ENCODE results near the gene NAA25.

NAA25 gene

DNA sequence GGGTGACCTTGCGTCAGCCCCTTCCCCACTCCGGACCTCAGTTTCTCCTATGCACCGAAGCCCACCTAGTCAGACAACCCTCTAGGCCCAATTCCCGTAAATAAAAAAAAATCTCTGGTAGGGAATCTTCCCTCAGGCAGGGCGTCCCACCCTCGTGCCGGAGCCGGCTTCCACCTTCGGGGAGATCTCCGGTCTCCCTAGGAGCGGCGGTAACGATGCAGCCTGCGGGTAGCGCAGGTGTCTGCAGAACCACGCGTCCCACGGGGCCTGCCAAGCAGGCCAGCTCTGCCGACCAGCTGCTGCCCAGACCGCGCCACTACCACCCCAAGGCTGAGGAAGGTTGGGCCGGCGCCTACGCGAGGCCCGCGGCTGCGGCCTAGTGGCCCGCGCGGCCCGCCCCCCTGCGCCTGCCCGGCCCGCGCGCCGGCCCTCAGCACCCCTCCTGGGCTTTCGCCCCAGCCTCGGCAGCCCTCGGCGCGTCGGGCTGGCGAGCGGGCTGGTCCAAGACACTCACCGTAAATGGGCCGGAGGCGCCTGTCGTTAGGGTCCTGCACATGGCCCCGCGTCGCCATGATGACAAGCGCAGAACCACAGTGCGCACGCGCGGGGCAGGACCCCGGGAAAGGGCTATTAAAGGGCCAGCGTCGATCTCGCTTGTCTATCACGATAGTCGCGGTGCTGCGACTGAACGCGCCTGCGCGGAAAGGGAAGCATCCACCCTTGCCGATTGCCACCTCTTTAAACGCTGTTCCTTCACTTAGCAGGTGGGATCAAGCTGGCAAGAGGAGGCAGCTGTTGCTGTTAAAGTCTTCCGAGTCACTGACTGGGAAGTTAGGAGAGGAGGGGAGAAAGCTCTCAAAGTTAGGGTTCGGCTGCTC, at the start of gene NAA25:
NAA25 (minus strand) TSS at position 582 of the 878 bp plus-strand sequence; CDS start at position 572, 10 bp downstream.
- DNase-seq: peak; percentile 64 to 70

DNA sequence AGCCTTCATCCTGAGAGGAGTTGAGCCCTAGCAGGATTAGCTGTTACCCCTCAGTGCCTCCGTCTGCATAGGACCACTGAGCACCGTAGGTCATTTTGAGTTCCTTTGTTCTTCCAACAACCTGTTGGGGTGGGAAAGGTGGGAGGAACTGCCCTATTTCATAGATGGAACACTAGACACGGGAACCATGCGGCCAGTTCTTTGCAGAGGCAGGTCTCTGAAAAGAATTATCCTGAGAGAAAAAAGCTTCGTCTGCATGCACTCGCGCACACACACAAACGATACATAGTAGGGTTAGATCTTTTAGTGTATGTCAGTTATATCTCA, 45.3 kb upstream of the NAA25 start:
- DNase-seq: no peak

DNA sequence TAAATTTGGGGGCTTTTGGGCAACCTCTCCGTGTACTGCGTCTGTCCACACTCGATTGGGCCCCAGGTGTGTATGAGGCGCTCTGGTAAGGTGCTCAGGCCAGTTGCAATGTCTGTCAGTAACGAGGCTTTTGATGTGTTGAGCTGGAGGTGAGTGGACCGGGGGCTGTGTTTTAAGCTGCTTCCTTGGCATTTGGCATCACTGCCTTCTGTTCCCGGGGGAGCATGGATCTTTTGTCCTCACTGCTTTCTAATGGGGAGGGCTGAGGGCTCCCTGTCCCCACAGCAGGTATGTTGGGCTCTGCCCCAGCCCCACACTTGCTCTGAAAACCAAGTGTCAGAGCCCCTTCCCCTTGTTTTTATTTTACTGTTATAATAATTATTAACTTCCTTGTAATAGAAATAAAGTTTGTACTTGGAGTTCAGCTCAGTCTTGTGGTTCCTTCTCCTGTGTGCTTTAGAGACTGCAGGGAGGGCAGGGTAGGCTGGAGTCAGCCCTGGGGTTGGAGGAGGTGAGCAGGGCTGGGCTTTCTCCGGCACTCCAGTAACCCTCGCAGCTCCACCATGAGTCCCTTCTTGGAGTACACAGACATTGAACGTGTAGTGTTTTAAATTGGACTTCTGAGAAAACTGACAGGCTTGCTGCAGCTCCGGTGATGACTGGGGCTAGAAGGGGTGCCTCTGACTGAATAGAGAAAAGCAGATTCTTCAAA, 44.8 kb upstream of the NAA25 start:
- no peak for DNase-seq

DNA sequence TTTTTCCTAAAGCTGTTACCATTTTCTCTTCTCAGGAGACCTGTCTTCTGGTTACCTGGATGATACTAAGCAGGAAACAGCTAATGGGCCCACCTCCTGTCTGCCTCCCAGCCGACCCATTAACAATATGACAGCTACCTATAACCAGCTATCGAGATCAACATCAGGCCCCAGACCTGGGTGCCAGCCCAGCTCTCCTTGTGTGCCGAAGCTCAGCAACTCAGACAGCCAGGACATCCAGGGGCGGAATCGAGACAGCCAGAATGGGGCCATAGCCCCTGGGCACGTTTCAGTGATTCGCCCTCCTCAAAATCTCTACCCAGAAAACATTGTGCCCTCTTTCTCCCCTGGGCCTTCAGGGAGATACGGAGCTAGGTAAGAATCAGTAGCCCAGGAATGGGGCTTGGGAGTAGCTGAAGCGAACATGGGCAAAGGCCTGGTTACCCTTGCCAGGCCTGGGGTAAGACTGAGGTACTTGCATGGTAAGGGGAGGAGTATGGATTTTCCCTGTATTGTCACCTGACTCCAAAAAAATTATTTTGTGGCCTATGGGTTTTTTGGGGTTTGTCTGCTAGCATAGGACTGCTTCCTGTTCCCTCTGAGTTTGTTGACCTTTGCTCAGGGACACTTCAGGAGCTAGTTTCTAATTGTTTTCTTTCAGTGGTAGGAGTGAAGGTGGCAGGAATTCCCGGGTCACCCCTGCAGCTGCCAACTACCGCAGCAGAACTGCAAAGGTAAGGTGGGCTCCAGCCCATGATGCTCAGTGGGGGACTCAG, 43.4 kb upstream of the NAA25 start:
- no peak for DNase-seq

DNA sequence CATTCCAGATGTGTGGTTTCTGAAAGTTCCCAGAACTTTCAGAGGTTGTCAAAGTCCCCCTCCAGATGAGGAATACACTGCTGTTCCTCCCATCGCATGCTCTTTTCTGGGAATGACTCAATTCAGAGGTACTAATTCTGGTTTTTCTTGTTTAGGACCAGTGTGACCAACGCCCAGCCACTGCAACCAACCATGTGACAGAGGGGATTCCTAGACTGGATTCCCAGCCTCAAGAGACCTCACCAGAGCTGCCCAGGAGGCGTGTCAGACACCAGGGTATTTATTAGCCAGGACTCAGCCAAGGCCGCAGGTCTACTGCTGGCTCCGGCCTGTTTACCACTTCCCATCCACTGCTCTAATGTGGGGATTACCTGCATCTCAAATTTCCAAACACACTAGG, 41.0 kb upstream of the NAA25 start:
- no peak for DNase-seq

DNA sequence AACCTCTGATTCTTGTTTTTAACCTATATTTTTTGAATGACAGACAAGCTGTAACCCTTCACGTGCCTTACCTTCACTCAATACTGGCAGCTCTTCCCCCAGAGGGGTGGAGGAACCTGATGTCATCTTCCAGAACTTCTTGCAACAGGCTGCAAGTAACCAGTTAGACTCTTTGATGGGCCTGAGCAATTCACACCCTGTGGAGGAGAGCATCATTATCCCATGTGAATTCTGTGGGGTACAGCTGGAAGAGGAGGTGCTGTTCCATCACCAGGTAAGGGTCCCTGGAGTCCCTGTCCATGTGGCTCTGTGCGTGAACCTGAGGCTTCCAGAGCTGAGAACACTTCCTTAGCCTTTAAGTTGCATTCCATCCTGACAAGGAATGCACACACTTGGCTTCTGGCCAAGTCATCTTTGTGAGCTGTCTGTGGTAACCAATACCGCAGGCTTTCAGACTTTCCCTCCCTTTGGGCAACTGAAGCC, 39.5 kb upstream of the NAA25 start:
- no peak for DNase-seq

DNA sequence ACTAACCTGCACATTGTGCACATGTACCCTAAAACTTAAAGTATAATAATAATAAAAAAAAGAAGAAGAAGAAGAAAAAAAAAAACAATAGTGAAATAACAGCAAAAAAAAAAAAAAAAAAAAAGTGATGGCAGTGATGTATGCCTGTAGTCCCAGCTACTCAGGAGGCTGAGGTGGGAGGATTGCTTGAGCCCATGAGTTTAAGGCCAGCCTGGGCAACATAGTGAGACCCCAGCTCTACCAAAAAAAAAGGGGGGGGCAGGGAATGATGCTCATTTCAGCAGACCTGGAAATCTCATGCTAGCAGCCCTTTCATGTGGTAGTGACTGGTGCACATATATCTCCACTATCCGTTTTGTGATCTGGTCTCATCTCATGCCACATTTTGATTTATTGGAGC, 37.5 kb upstream of the NAA25 start:
- no peak for DNase-seq

DNA sequence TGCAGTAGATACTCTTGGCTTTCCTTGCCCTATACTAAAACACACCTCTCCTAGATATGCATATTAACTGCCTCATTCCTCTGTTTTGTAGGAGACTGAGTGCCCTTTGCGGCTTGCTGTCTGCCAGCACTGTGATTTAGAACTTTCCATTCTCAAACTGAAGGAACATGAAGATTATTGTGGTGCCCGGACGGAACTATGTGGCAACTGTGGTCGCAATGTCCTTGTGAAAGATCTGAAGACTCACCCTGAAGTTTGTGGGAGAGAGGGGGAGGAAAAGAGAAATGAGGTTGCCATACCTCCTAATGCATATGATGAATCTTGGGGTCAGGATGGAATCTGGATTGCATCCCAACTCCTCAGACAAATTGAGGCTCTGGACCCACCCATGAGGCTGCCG, 32.1 kb upstream of the NAA25 start:
- peak in 1 of 2 experiments; percentile 22 for DNase-seq

DNA sequence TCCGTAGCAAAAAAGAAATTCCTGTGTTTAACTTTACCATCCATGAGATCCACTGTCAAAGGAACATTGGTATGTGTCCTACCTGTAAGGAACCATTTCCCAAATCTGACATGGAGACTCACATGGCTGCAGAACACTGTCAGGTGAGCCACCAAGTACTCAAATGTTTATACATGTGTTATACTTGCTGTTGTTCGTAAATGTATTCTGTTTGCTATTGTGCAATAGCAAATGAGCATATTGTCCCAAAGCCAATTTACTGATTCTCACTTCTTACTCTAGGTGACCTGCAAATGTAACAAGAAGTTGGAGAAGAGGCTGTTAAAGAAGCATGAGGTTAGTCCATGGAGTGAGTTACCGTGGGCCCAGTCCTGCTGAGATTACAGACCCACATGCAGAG, 26.1 kb upstream of the NAA25 start:
- no peak for DNase-seq

DNA sequence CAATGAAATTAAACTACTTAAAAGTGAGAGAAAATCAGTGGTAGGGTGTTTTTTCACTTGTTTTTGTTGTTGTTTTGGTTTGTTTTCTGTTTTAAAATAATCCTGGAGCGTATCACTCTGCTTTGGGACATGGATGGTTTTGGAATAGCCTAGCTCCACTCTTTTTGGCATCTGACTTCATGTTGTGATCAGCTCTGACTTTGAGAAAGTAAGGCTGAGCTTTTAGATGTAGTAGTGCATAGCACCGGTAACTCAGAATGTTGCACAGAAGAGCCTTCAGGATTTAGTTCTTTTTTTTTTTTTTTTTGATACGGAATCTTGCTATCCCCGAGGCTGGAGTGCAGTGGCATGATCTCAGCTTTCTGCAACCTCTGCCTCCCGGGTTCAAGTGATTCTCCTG, 24.8 kb upstream of the NAA25 start:
- no peak for DNase-seq

DNA sequence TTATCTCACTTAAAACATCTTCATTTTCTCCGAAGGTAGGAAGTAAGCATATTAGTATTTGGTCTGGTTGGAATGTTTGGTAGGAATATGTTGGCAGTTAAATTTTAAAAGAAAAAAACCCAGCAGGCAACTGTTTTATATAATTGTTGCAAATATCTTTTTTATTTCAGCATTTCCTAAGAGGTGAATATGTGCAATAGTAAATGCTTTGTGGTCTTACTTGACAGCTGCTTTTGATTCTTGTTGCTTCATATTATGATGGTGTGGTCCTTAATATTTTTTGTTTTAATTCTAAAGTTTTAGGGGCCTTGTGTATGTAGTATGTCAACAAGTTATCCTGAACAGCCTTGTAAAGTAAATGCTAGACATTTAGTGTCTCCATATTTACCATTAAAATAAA, 23.1 kb upstream of the NAA25 start:
- no peak for DNase-seq

DNA sequence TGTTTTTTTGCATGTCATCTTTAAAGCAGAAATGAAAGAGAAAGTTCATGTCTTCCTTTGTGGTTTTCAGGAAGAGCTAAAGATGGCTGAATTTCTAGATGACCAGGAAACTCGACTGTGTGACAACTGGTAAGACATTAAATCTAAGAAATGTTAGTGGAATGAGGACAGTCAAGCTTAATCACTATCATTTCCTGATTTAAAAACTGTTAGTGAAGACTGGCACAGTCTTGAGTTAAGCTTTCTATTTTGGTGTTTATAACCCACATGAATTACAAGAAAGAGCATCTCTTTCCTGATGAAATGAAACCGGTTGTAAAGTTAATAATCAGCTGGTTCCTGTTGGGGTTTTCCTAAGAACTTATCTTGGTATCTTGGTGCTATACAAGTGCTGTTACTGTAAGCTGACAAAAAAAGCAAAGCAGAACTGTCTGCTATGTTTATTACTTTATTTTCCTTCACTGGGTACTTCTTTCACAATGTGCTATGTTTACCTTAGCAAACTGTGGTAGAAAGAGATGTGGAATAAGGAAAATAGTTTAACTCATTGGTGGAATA, 21.9 kb upstream of the NAA25 start:
- peak; percentile 25 to 37 for DNase-seq

DNA sequence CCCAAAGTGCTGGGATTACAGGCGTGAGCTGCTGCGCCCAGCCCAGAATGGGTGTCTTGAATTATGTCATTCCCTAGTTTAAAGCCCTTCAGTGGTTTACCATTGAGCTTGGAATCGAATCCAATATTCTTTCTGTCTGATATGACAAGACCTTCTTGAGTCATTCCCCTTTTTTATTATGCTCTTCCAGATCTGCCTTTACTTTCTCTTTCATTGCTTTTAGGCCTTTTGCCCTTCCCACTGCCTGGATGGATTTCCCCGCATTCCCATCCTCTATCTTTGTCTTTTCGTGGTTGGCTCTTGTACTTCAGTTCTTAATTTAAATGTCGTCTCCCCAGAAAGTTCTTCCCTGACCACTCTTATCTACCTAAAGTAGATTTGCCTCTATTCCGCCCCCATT, 18.3 kb upstream of the NAA25 start:
- no peak for DNase-seq

DNA sequence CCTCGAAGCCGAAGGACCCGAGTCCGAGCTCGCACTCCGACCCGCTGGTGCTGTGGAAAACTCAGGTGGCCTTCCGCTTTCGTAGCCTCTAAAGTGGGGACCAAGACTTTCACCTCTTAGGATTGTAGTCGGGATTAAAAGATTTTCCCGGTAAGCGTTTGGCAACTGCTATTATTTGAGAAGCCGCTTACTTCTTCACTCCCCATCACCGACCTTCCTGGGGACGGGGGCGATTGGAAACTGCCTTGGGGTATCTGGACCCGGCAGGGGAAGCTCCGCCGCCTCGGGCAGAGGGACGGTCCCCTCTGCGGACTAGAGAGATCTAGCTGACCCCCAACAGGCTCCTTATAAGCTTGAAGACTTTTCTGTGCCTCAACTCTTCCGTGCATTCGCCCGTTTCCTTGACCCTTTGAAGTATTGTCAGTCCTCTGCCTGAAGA, 17.4 kb upstream of the NAA25 start:
- no peak for DNase-seq

DNA sequence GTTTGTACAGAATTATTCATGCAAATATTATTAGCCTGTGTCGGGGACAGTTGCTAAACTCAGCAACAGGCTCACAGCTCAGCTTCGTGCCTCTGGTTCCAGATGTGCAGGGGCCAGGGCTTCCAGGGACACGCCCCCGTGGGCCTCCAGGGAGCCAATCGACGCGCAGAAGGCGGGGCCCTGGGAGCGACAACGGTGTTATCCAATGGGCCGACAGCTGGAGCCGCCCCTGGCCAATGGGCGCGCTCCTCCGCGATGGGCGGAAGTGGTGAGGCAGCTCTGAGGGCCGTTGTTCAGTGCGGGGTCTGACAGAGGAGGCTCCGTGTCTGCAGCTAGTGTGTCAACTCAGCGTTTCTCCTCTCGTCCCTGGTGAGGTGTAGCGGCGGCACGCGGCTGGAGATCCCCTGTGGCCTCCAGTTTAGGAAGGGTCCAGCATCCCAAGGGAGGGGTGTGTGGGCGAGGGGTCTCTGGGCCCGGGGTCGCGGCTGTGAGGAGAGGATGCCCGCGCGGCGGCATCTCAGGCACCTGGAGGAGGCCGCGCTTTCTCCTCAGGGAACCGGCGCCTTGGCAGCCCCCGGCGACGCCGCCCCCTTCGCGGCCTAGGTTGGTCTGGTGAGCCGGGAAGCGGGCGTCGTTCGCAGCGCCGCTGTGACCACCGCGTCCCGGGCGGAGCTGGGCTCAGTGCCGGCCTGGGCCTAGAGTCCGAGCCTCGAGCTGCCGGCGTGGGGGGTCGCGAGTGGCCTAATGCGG, 16.8 kb upstream of the NAA25 start, which contains the start of gene TRAFD1:
TRAFD1 (plus strand) TSS at position 311 of the 750 bp plus-strand sequence. CDS start 4,963 bp downstream, outside the sequence.
- DNase-seq: peak; percentile 93 to 94

DNA sequence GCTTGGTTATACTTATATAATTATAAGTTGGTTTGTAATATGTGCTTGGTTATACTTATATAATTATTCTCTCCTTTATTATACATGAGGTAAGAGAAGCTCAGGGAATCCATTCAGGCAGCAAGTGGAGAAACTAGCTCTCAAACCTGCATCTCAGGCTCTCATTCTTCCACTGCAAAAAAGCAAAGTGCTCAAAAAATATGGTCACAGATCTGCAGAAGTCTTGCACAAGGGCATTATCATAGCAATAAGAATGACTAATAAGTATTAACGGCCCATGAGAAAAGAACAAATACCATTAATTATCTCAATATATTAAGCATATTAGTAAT, 16.3 kb upstream of the NAA25 start:
- DNase-seq: no peak

DNA sequence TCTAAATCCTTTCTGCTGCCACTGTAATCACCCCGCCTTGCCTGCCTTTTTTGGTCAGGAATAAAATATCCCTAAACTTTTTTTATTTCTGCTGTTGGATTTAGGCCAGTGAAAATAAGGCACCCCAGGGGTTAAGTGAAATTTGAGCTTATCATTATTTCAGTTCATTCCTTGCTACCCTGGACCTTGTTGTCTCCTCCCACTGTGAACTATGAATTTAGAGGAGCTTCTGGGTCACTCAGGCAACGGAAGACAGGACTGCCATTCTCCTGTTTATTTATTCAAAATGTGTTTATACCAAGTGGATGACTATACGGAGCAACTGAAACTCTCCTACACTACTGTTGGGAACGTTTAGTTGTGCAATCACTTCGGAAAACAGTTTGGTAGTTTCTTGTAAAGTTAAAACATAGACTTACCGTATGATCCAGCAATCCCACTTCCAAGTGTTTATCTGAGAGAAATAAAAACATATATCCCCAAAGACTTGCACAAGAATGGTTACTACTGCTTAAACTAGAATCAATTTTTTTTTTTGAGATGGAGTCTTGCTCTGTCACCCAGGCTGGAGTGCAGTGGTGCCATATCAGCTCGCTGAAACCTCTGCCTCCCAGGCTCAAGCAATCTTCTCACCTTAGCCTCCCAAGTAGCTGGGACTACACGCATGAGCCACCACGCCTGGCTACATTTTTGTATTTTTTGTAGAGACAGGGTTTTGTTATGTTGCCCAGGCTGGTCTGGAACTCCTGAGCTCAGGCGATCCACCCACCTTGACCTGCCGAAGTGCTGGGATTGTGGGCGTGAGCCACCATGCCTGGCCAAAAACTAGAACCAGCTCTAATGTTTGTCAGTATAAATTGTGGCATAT, 14.5 kb upstream of the NAA25 start:
- DNase-seq: no peak

DNA sequence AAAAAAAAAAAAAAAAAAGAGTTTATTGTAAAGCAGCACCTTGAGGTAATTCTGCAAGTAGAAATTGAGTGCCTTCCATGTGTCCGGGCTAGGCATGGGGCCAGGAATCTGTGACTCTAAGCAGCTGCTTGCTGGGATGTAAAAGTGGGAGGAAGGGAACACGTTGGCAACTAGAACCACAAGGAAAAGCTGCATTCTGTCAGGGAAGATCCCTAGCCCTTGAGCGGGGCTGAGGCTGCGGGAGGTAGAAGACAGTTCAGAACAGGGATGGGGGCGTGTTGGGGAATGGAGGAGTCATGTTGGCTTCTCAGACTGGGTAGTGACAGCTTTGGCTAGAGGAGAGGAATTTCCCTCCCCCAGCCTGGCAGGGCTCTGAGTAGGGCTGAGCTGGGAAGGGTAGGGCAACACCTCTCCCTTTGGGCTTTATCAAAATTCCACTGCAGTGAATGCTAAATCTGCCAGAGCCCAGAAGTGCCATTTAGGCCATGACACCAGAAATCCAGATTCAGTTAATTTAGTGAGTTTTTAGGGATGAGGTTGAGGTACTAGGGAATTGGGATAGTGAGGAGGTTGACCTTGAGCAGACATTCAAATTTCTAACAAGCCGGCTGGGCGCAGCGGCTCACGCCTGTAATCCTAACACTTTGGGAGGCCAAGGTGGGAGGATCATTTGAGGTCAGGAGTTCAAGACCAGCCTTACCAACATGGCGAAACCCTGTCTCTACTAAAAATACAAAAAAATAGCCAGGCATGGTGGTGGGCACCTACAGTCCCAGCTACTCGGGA, 13.4 kb upstream of the NAA25 start:
- DNase-seq: no peak

DNA sequence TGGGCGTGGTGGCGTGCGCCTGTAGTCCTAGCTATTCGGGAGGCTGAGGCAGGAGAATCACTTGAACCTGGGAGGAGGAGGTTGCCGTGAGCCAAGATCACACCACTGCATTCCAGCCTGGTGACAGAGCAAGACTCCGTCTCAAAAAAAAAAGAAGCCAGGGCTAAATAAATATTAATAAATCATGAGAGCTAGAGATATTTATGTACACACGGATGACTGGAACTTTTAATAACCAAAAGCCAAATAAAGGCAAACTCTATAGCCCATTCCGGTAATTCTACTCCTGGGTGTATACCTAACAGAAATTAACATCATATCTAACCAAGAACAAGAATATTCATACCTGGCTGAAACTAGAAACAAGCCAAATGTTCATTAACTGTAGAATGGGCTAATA, 9.1 kb upstream of the NAA25 start:
- DNase-seq: no peak
